ENCODE data around the gene XXYLT1. TPM values are rescaled to one million over a fixed set of nuclear protein-coding genes. Genes with fewer than 3 reads are reported as not detected.
A peak's percentile ranks its signal among the peaks of the same experiment; 100 is the strongest.

XXYLT1 gene
- total and polyA plus RNA-seq, 10 of the 15 experiments (the other 5 are each of a cell fraction or from before 2014, with no cell fraction given) = 1.2 to 14.2 (median 9.3) TPM

DNA sequence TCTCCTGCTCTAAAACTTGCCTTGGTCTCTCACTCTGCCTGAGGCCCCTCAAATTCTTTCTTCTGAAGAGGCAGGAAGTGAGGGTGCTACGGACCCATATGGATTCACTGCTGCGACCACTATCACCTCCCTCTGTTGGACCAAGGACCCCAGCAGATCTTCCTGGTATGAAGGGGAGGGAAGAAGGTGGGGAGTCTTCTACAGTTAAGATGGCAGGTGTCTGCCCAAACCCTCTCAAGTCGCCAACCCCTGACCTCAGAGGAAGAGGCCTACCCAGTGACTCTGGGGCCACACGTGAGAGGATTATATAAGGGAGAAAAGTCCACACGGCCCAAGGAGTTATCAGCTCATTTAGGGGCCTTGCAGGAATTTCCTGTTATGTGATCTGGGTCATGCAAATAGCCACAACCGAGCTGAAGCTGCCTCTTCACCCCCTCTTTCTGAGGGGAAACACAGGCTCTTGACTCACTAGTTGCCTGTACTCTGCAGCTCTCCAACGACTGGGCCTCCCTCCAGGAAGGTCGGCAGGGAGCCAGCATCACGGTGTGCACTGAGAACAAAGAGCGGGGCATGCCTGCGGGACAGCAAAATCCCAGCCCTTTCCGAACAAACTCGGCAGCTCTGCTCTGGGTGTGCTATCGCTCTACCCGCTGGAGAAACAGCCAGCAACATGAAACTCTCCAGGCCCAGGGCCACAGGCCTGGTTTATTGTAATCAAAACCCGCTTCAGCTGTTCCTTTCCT, 116.0 kb downstream of the XXYLT1 start:
- H3K27me3 ChIP-seq (replicated peaks in 1 of 2; ENCODE audit: control insufficient read depth in 2 of 2, insufficient read depth in 2 of 2, low read length in 1 of 2) = no peaks in the 10 kb centered on the region
- H3K9ac ChIP-seq (ENCODE audit: control insufficient read depth, insufficient read depth, low read length) = peak overlapping the region; percentile 36; the same call in 1 of the 2 replicates
- H3K36me3 ChIP-seq (ENCODE audit: control insufficient read depth in 2 of 2, insufficient read depth in 2 of 2, low read length in 1 of 2) = peaks cover 0 to 6% of the 10 kb centered on the region in 2 experiments
- 61% methylated on average over 15 of the region's 16 CpGs for WGBS (ENCODE audit: insufficient coverage, insufficient replicate concordance, low lambda C conversion rate, missing lambda C conversion rate)
- peaks cover 14% of the 10 kb centered on the region for H3K79me2 ChIP-seq (ENCODE audit: control insufficient read depth, insufficient read depth, low read length)
- peaks cover 44% of the 10 kb centered on the region for H3K4me1 ChIP-seq (ENCODE audit: control insufficient read depth, insufficient read depth, low read length)
- in situ Hi-C loops (cut with MboI) (no loop called here), intact Hi-C loops (cut with micrococcal nuclease; ENCODE audit: unreplicated experiment) (no loop called here)
- SMC1A ChIA-PET (ENCODE audit: uncharacterized antibody, unreplicated experiment) = interaction anchor here (0.6 to 7.3 kb wide), 8 partner anchors 7 to 1374 kb away, joined by 3 to 88 read pairs (median 4); no protein-coding TSS in a partner anchor
- peak overlapping the region; percentile 34 for H3K4me2 ChIP-seq (ENCODE audit: control insufficient read depth, insufficient read depth)
- H3K9me3 ChIP-seq (replicated peaks; ENCODE audit: control insufficient read depth, insufficient read depth, low read length) = no peaks in the 10 kb centered on the region
- RAD21 ChIA-PET (ENCODE audit: unreplicated experiment) = interaction anchor here (1.0 to 1.4 kb wide), 3 partner anchors 25 to 116 kb away, joined by 3 to 6 read pairs (median 4); partner anchors contain the start of gene XXYLT1
- no TSS peak for BruUV-seq (replicated peaks)
- no peaks in the 10 kb centered on the region; the same call in 1 of the 2 replicates for H4K20me1 ChIP-seq (ENCODE audit: control insufficient read depth, insufficient read depth)
- peak overlapping the region; percentile 73 for H3K27ac ChIP-seq (ENCODE audit: control insufficient read depth, insufficient read depth)
- H3K4me3 ChIP-seq = 0 out of 2 replicates have a peak overlapping the region, but pooled peaks have one; percentile 12
- CTCF ChIA-PET = interaction anchor here (0.6 kb wide), 2 partner anchors 96 to 114 kb away, joined by 3 read pairs; no protein-coding TSS in a partner anchor
- FAIRE-seq = no peak
- POLR2A ChIA-PET = interaction anchor here (0.6 to 1.3 kb wide), 5 partner anchors 11 to 478 kb away, joined by 3 to 6 read pairs (median 3); no protein-coding TSS in a partner anchor
- peak overlapping the region; percentile 55 for H2AFZ ChIP-seq (ENCODE audit: control insufficient read depth, low read depth, low read length)
- no peak for DNase-seq (ENCODE audit: low read depth, low spot score)
- ATAC-seq = peak; percentile 7; the same call in 1 of the 3 replicates
- TF ChIP-seq RAD21 (IDR thresholded peaks at IDR 0.05; ENCODE audit: insufficient read depth, low read depth, low read length) = peak; percentile 8; the same call in 1 of the 2 replicates
- no peak for TF ChIP-seq YBX1 (IDR thresholded peaks at IDR 0.05)
- no peak for TF ChIP-seq ZBED1 (IDR thresholded peaks at IDR 0.05; ENCODE audit: borderline replicate concordance)
- TF ChIP-seq NR2C1 (IDR thresholded peaks at IDR 0.05) = no peak
- TF ChIP-seq MLLT1 (IDR thresholded peaks at IDR 0.05) = peak; percentile 32; the same call in 1 of the 2 replicates
- TF ChIP-seq, protein P1, sequence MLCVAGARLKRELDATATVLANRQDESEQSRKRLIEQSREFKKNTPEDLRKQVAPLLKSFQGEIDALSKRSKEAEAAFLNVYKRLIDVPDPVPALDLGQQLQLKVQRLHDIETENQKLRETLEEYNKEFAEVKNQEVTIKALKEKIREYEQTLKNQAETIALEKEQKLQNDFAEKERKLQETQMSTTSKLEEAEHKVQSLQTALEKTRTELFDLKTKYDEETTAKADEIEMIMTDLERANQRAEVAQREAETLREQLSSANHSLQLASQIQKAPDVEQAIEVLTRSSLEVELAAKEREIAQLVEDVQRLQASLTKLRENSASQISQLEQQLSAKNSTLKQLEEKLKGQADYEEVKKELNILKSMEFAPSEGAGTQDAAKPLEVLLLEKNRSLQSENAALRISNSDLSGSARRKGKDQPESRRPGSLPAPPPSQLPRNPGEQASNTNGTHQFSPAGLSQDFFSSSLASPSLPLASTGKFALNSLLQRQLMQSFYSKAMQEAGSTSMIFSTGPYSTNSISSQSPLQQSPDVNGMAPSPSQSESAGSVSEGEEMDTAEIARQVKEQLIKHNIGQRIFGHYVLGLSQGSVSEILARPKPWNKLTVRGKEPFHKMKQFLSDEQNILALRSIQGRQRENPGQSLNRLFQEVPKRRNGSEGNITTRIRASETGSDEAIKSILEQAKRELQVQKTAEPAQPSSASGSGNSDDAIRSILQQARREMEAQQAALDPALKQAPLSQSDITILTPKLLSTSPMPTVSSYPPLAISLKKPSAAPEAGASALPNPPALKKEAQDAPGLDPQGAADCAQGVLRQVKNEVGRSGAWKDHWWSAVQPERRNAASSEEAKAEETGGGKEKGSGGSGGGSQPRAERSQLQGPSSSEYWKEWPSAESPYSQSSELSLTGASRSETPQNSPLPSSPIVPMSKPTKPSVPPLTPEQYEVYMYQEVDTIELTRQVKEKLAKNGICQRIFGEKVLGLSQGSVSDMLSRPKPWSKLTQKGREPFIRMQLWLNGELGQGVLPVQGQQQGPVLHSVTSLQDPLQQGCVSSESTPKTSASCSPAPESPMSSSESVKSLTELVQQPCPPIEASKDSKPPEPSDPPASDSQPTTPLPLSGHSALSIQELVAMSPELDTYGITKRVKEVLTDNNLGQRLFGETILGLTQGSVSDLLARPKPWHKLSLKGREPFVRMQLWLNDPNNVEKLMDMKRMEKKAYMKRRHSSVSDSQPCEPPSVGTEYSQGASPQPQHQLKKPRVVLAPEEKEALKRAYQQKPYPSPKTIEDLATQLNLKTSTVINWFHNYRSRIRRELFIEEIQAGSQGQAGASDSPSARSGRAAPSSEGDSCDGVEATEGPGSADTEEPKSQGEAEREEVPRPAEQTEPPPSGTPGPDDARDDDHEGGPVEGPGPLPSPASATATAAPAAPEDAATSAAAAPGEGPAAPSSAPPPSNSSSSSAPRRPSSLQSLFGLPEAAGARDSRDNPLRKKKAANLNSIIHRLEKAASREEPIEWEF (IDR thresholded peaks at IDR 0.05; ENCODE audit: insufficient replicate concordance, low read depth, low read length) = no peak
- peak; percentile 66 to 67 for TF ChIP-seq BHLHE40 (IDR thresholded peaks at IDR 0.05; ENCODE audit: borderline replicate concordance in 1 of 2, low read depth in 2 of 2, low read length in 1 of 2)
- peak; percentile 73; the same call in 1 of the 2 replicates for TF ChIP-seq MTA3 (IDR thresholded peaks at IDR 0.05; ENCODE audit: borderline replicate concordance, low read length)
- no peak for TF ChIP-seq RBBP5 (conservative IDR thresholded peaks at IDR 0.05)
- peak; percentile 47; the same call in 1 of the 2 replicates for TF ChIP-seq EED (IDR thresholded peaks at IDR 0.05; ENCODE audit: low read depth)
- no peak for TF ChIP-seq SIN3A (IDR thresholded peaks at IDR 0.05; ENCODE audit: low read depth, low read length)
- TF ChIP-seq NFIC (IDR thresholded peaks at IDR 0.05; ENCODE audit: low read depth, low read length) = peak; percentile 60; the same call in 1 of the 2 replicates
- no peak for TF ChIP-seq NR2F1 (conservative IDR thresholded peaks at IDR 0.05)
- TF ChIP-seq, protein P2, sequence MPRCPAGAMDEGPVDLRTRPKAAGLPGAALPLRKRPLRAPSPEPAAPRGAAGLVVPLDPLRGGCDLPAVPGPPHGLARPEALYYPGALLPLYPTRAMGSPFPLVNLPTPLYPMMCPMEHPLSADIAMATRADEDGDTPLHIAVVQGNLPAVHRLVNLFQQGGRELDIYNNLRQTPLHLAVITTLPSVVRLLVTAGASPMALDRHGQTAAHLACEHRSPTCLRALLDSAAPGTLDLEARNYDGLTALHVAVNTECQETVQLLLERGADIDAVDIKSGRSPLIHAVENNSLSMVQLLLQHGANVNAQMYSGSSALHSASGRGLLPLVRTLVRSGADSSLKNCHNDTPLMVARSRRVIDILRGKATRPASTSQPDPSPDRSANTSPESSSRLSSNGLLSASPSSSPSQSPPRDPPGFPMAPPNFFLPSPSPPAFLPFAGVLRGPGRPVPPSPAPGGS (IDR thresholded peaks at IDR 0.05; ENCODE audit: borderline replicate concordance, insufficient read depth, low read depth, low read length, poor library complexity, severe bottlenecking) = peak; percentile 11
- peak; percentile 54 for TF ChIP-seq POLR2A (IDR thresholded peaks at IDR 0.05; ENCODE audit: low read depth, low read length)
- TF ChIP-seq RUNX3 (IDR thresholded peaks at IDR 0.05; ENCODE audit: low read length) = peak; percentile 63
